ENCODE results near the gene SLC13A3.

The SLC13A3 gene

DNA sequence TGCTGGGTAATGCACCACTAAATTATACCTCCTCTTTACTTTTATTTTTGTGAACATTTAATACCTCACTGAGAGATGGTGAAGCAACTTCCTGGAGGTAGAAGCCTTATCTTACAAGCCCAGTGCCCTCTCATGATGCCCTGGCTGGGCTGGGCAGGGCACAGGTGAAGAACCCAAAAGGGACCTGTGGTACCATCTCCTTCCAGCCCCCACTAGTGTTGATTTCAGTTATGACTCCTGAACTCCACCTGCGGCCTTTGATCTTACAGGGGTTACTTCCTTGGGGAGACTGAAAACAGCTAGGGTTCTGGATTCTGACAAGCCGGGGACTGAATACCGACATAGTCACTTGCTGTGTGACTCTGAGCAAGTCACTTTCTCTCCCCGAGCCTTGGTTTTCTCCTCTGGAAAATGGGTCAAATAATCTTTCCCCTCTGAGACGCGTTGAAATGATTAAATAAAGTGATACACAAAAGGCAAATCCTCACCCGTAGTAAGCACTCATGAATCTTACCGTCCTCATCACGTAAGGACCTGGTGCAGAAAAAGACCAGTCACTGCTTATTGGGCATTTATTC is 1.2 kb downstream of the SLC13A3 start:
- no peak for DNase-seq

DNA sequence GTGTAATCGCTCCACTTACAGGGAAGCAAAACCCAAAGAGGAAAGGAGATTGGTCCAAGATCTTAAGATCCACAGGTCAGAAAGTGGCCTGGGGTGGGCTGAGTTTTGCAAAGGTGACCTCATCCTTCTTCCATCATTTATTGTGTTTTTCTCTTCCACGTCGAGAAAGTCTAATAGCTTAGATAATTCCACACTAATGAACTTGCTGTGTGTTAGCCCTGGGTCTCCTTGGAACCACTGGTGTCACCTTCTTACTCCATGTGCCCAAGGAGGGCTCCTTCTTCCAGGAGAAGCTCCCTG is 1.7 kb downstream of the SLC13A3 start:
- DNase-seq: no peak

DNA sequence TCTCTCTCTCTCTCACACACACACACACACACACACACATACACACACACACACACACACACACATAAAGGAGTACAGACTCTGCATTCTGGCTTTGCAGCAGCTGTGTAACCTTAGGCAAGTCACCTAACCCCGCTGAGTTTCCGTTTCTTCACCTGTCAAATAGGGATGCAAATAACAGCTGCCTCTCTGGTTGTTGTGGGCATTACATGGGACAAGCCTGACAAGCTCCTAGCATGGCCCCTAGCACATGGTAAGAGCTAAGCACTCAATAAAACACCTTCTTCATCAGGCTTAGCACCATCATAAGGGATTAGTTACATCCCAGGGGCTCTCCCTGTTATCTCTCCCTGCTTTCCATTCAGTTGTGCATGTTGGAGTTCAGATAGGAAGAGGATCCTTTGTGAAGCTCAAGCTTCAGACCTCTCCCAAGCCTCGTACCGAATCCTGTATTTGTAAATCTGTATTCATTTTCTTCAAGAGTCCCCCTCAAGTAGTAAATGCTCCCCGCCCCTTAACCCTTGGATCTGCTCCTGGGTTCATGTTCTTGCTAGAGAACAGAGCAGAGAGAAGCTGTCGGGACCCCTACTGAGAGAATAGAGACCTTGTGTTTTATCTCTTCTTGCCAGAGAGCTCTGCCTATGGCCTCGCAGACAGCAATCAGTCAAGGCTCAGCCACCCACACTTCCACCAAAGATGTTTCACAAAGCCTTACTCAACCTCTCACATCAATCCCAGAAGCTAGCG is 2.2 kb downstream of the SLC13A3 start:
- DNase-seq: no peak

DNA sequence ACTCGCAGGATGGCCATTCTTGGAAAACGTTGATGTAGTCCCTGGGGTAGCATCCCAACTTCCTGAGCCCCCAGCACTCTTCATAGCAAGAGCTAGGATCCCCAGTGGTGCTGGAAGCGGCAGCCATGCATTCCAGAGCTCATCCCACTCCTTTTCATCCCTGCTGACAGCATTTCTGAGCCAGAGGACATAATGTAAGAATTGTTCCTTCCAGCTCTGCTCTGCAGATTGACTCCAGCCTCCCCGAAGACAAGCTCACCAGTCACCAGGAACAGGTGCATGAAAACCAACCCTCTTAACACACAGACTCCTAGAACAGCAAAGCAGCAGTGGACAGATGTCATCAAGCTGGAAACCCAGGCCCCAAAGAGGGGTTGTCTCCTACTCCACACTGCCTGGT is 3.8 kb downstream of the SLC13A3 start:
- DNase-seq: peak; percentile 42

DNA sequence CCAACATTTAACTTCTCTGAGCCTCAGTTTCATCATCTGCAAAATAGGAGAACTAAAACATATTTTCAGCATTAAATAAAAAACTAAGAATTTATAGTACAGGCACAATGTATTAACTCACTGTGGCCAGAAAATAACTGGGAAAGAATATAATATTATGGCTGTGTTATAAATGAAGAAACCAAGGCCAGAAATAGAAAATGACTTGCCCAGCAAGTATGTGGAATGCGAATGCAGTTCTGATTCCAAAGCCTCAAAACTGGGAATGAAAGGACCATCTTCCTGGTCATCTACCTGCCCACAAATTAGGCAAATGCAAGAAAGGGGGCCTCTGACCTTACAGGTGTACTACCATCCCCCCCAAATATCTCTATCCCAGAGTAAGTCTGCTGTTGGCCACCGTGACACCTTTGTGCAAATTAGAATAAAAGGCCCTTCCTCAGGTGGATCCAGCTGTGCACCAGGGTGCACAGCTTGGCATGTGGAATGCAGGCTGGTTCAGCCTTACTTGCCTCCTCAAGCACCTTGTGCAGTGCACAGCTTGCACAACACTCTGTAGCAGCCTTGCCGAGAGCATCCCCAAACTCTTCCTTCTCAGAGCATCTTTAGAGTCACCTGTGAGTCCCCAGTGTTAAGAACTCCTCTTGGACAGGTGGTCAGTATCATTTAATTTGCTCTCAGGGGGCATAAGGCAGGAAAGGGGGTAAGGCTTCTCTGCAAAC is 4.4 kb downstream of the SLC13A3 start:
- DNase-seq: no peak

DNA sequence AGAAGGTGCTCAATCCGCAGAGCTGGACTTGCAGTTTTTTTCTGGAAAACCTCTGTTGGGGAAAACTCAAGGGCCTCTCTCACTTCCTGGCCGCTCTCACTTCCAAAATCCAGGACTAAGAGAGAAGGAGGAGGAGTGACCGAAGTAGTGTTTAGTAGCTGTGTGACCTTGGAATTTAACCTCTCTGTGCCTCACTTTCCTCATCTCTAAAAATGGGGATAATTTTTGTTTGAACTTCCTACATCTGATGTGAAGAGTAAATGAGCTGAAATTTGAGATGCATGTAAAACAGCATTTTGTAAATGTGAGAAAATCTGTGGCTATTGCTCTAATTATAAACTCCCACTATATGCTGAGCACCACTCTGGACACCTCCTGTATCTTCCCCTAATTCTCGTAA is 5.1 kb downstream of the SLC13A3 start:
- DNase-seq: no peak

DNA sequence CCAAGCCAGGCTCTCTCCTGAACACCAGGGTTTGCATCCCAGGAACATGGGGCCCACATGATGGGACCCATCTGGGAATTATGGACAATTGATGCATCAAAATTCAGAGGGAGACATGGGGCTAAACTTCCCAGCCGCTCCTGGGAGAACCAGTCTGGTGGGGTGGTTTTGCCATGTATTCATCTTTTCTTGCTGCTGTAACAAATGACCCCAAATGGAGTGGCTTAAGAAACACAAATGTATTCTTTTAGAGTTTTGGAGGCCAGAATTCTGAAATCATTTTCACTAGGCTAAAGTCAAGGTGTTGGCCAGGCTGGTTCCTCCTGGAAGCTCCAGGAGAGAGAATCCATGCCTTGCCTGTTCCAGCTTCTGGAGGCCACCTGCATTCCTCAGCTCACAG is 6.5 kb downstream of the SLC13A3 start:
- no peak for DNase-seq

DNA sequence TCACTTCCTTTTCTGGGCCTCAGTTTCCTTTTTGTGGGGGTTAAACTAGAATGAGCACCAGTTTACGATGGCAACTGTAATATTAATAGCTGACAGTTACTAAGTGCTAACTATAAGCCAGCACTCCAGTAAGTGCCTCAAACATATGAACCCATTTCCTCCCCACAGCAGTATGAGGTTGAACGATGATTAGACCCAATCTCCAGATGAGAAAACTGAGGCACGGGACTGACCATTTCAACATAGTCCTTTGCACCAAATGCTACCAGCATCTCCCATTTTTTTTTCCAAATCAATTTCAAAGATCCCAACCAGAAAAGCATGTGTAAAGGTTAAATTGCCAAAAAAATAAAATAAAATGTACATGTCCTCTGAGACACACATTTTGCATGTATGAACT is 7.1 kb downstream of the SLC13A3 start:
- no peak for DNase-seq

DNA sequence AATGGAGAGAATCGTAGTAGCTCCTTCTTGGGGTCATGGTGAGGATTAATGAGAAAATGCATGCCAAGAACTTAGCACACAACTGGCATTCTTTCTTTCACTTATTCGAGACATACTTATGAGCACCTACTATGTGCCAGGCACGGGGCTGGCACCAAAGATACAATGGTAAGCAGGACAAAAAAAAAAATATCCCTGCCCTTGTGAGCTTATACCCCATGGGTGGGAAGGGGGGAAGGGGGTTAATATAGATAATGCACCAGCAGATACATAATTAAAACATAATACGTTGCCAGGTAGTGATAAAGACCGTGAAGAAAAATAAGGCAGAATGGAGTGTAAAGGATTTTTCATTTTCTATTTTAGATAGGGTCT is 8.3 kb downstream of the SLC13A3 start:
- no peak for DNase-seq

DNA sequence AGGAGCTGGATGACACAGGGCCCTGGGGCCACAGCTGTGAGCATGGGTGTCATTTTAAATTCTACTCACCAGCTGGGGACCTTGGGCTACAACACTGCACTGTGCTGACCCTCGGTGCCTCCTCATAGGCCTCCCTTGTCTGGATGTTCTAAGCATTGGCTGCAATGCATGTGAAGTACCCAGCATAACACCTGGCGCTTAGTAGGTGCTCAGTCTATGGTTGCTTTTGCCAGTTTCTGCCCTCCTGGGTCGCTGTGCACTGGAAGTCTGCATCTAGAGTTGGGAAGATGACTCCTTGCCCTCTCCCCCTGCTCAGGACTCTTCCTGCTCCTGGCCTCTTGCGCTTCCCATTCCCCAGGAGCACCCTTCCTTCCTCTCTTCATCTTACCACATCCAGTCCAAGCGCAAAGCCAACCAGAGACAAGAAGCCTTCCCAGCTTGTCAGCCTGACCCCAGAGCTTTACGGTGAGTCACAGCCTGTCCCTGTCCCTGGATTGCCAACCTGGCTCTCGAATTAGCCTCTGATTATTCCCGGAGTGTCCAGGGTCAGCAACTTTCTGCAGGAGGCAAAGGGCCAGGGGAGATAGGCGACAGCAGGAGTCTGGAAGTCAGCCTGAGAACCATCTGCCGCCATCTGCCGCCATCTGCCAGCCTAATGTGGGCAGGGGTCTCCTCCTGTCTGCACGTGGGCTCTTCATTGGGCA is 8.8 kb downstream of the SLC13A3 start:
- no peak for DNase-seq

DNA sequence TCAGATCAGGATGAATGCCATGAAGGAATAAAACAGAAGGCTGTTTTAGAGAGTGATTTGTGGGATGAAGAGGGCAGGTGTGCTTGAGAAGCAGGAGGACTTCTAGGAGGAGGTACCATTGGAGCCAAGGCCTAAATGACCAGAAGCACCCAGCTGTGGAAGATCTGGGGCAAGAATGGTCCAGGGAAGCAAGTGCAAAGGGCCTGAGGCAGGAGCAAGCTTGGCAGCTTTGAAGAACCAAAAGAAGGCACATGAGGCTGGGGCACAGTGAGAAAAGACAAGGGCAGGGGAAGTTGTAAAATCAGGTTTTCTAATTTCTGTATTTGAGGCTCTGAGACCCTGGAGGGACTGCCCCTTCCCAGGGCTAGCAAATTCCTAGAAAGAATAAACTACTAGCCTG is 9.8 kb downstream of the SLC13A3 start:
- no peak for DNase-seq

DNA sequence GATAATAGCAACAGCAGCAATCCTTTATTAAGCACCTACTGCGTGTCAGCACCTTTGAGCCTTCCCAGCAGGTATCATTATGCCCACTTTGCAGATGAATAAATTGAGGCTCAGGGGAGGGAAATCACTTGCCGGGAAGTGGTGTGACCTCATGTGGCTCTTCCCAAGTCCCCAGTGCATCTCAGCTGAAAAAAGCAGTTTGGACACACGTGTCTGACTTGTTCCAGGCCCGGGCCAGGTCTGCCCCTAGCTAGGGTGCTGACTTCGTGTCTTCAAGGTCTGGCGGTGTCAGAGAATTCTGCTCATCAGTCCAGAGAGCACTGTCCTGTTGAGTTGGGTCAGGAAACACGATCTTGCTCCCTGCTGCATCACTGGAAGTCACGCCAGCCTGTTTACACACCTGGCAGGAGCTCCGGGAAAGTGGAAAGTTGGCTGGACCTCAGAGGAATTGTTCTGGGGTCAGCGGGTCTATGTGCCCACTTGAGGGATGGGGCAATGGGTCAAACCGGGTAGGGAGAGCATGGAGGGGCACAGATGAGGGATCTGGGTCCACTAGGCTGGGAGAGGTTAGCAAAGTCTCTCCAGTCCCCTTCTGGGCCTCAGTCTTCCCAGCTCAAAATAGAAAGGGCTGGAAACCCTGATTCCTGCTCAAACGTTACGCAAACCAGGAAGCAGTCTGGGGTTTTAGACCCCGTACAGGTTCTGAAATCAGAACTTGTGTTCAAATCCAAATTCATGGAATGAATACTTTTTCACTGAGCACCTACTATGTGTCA is 10.5 kb downstream of the SLC13A3 start:
- no peak for DNase-seq

DNA sequence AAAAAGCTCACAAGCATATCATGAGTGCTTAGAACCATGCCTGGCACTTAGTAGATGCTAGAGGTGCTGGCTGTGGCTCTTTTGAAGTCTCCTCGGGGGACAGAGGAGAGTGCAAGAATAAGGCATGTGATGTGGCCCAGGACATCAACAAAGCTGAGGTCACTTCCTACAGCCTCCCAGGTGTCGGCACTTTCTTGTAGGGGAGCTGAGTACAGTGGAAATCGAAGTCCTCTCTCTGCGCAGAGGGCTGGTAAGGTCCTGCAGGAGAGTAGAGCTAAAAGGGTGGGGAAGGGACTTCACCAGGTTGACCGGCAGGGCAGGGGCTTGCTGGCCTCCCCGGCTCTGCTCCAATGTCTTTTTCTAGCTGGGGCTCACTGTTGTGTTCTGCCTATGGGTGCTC is 11.2 kb downstream of the SLC13A3 start:
- no peak for DNase-seq

DNA sequence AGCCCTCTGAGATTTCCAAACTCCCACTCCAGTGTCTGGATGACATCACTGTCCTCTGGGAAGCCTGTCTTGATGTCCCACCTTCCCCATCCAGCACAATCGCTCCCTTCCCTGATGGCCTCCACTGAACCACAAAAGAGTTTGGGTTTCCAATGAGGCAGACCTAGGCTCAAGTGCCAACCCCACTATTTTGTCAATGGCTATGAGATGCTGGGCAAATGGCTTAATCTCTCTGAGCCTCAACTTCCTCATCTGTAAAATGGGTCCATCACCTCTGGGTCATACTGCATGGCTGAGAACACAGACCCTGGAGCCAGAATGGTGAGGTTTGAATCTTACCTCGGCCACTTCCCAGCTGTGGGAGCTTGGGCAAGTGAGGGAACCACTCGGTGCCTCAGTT is 11.7 kb downstream of the SLC13A3 start:
- DNase-seq: no peak

DNA sequence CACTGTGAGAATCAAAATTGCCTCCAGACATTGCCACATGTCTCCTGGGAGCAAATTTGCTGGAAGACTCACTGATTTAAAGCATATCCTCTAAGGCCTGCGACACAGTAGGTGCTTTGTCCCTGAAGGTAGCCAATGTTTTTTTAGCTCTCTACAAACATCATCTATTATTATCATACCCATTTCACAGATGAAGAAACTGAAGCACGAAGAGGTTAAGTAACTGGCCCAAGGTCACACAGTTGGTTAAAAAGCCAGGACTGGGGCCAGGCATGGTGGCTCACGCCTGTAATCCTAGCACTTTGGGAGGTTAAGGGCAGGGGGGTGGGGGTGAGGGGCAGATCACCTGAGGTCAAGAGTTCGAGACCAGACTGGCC is 12.4 kb downstream of the SLC13A3 start:
- no peak for DNase-seq

DNA sequence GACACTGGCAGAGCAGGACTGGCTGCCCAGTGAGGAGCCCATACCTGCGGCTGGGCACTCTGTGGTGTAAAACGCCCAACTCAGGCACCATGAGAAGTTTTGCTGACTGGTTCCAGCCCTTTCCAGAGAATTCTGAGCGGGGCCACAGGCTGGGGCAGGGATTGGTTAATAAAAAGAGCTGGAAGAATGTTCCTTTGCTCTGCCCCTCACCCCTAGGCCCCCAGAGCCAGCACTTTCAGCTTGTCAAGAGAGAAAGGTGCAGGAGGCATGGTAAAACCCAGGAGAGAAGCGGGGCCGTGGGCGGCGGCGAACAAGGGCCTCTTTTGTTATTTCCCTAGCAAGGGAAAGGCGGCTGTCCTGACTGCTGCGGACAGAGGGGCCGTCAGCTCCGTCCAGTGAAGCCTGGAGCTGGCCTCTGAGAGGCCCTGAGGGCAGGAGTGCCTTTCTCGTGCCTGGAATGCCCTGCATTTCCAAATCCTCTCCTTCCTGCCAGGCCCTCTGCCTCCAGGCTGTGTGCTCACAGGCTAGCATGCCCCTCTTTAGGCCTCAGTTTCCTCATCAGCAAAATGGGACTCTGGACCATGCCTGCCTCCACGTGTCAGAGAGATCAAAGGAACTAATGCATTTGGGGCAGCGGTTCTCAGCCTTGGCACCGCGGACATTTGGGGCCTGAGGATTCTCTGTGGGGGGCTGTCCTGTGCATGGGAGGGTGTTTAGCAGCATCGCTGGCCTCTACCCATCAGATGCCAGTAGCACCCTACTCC is 12.9 kb downstream of the SLC13A3 start:
- peak; percentile 62 for DNase-seq

DNA sequence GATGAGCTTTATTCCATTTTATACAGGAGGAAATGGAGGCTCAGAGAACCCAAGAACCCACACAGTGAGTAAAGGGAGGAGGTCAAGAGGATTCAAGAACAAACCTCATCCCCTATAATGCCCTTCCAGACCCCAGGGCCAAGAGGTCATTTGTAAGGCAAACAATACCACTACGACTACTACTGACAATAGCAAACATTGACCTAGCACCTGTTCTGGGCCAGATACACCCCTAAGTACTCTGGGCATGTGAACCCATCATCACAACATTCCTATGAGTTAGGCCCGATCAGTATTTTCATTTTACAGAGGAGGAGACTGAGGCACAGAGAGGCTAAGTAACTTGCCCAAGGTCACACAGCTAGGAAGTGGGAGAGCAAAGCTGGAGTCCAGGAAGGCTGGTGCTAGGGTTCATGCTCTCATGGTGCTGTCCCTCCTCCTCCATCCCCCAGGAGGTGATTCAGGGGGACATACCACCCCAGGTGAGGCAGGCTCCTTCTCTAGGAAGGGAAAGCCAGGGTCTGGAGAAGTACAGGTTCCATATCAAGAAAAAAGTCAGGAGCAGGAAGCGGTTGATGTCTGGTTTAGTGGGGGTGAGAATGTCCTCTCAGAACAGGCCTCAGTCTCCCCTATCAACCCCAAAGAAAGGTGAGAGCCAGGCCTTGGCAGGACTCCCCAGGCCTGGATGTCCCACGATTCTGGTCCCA is 13.7 kb downstream of the SLC13A3 start:
- no peak for DNase-seq

DNA sequence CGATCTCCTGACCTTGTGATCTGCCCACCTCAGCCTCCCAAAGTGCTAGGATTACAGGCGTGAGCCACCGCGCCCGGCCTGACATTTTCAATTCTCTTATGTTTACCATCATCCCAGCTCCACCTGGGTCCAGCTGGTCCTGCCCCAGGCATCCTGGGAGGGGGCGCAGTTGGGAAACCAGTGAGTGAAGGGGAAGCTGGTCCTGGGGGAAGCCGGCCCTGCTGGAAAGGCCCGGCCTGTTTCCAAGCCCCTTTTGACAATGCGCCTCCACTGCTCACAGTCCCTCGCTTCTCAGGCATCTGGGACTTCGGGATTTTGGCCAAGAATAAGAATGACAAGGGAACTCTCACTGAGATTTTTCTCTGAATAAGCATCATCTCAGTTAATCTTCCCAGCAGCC is 14.2 kb downstream of the SLC13A3 start:
- DNase-seq: no peak

DNA sequence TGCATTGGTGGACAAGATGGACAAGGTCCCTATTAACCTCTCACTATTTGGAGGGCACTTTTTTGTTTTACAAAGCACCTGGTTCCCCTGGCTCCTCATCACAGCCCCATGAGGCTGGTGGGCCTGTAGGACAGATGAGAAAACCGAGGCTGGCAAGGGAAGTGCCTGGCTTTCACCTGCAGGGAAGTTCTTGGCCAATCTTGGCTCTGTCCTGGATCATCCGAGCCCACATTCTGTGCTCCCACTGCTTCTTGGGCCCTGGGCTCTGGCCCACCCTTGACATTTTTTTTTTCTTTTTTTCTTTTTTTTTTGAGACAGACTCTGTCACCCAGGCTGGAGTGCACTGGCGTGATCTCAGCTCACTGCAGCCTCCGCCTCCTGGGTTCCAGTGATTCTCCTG is 14.7 kb downstream of the SLC13A3 start:
- no peak for DNase-seq

DNA sequence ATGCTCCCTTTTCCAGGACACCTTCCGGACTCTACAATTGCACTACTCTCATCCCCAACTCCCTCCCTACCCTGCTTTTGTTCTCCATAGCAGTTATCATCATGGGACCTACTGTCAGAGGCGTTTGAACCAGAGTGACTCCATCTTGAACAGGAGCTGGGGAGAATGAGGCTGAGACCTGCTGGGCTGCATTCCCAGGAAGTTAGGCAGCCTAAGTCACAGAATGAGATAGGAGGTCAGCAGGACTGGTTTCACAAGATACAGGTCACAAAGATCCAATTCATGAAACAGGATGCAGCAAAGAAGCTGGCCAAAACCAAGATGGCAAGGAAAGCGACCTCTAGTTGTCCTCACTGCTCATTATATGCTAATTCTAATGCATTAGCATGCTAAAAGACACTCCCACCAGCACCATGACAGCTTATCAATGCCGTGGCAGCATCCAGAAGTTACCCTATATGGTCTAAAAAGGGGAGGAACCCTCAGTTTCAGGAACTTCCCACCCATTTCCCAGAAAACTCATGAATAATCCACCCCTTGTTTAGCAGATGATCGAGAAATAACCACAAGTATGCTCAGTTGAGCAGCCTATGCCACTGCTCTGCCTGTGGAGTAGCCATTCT is 15.6 kb downstream of the SLC13A3 start:
- no peak for DNase-seq

DNA sequence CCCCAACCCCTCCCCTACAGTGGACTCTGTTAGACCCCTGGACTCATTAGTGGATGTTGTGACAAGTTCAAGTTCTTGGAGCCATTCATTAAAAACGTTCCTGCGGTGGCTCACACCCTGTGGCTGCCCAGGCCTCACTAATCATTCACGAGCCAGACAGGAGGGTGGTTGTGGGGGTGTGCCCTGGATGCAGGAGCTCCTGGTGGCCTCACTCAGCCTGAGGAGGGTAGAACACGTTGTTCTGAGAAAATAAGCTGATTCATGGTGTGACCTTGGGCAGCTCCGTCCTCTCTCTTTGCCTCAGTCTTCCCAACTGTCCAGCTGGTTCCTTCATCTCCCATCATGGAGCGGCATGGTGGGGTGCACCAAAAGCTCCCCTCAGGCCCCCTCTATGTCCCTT is 16.7 kb downstream of the SLC13A3 start:
- no peak for DNase-seq

Data from midbrain (tissue), 1 donor.